ENCODE data around the gene ZP2. TPM values are rescaled to one million over a fixed set of nuclear protein-coding genes. Genes with fewer than 3 reads are reported as not detected.

ZP2 gene
- total and polyA plus RNA-seq, 9 of the 15 experiments (the other 6 are each of a cell fraction or from before 2014, with no cell fraction given) = not detected

DNA sequence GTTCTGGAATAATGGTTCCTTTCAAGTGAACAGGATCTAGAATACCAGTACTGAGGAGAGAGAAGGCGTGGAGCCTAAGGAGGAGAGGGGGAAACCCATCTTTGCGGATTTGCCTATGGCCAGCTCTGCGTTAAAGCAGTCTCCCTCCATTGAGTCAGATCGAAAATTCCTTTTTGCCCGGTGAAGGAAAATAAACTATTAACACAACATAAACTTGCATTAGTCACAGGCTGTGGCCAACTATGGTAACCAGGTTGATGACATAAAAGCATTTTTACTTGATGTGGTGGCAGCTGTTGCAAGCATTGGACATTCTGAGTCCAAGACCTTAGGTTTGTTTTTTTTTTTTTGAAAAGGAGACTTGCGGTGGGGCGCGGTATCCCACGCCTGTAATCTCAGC is 44.0 kb downstream of the ZP2 start:
- H3K4me1 ChIP-seq (replicated peaks in 1 of 2; ENCODE audit: control insufficient read depth in 2 of 2, insufficient read depth in 2 of 2, low read length in 2 of 2) = peaks cover 0 to 7% of the 10 kb centered on the region in 2 experiments; a peak in 2 of 5 replicates
- no peaks in the 10 kb centered on the region for H4K20me1 ChIP-seq (replicated peaks; ENCODE audit: control insufficient read depth, insufficient read depth, low read length)
- intact Hi-C loops (cut with micrococcal nuclease) (no loop called here), in situ Hi-C loops (cut with MboI) (no loop called here)
- no peak for DNase-seq (ENCODE audit: extremely low read depth in 1 of 4, low spot score in 3 of 4)
- no peak overlapping the region for H3K4me3 ChIP-seq
- peaks cover 3% of the 10 kb centered on the region for H3K9me1 ChIP-seq (ENCODE audit: control insufficient read depth, insufficient read depth, low read length)
- no TSS peak for BruUV-seq (replicated peaks)
- POLR2A ChIA-PET = no interaction called here
- no peak overlapping the region for H3K4me2 ChIP-seq (ENCODE audit: insufficient read depth, low read length)
- no peaks in the 10 kb centered on the region for H3K9me3 ChIP-seq (replicated peaks; ENCODE audit: control insufficient read depth, insufficient read depth, low read depth, low read length)
- no peak overlapping the region for H2AFZ ChIP-seq (ENCODE audit: low read depth, low read length)
- H3K79me2 ChIP-seq (ENCODE audit: control insufficient read depth, insufficient read depth, low read length) = no peaks in the 10 kb centered on the region
- no peak for ATAC-seq
- no peak overlapping the region for H3K9ac ChIP-seq (ENCODE audit: insufficient read depth in 1 of 2, low read depth in 2 of 2, low read length in 2 of 2)
- CTCF ChIA-PET (ENCODE audit: low intra/inter-chr PET ratio) = no interaction called here
- no peak for FAIRE-seq
- H3K27ac ChIP-seq (ENCODE audit: extremely low read depth, low read depth, low read length) = no peak overlapping the region
- H3K36me3 ChIP-seq (ENCODE audit: control insufficient read depth, insufficient read depth, low read length) = peaks cover 28% of the 10 kb centered on the region
- TF ChIP-seq, protein P1, sequence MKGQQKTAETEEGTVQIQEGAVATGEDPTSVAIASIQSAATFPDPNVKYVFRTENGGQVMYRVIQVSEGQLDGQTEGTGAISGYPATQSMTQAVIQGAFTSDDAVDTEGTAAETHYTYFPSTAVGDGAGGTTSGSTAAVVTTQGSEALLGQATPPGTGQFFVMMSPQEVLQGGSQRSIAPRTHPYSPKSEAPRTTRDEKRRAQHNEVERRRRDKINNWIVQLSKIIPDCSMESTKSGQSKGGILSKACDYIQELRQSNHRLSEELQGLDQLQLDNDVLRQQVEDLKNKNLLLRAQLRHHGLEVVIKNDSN (CRISPR knock-in tag; IDR thresholded peaks at IDR 0.05) = no peak
- TF ChIP-seq CCAR2 (IDR thresholded peaks at IDR 0.05; ENCODE audit: low read depth, low read length) (no peak), SNAPC5 (CRISPR knock-in tag; IDR thresholded peaks at IDR 0.05) (no peak)
- TF ChIP-seq, protein P2, sequence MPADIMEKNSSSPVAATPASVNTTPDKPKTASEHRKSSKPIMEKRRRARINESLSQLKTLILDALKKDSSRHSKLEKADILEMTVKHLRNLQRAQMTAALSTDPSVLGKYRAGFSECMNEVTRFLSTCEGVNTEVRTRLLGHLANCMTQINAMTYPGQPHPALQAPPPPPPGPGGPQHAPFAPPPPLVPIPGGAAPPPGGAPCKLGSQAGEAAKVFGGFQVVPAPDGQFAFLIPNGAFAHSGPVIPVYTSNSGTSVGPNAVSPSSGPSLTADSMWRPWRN (IDR thresholded peaks at IDR 0.05; ENCODE audit: low read depth) = no peak
- no peaks in the 10 kb centered on the region for H3K27me3 ChIP-seq (ENCODE audit: control insufficient read depth in 2 of 2, insufficient read depth in 2 of 2, low read length in 2 of 2)
- WGBS (ENCODE audit: insufficient coverage, low coverage, missing lambda C conversion rate) = 92% methylated on average over 5 of the region's 9 CpGs
